LNCaP clone FGC (cell line): ENCODE measurements around the gene SH3BGRL2.
"Not testable (repeated sequence)": the region's sequence is repeated elsewhere in the genome, so short reads cannot be mapped to it uniquely, and the experiment has no call there.

Experiments used
- DNase-seq: peaks from one replicate; pipeline ENCODE4 v3.0.0-alpha.2; 2011; ENCODE audit warnings: low read depth
- H3K4me3 ChIP-seq: 2 replicates; pipeline ENCODE4 v1.5.1; 2011; ENCODE audit warnings: mild to moderate bottlenecking, low read depth, low read length, control low read depth
- CTCF ChIP-seq: IDR thresholded peaks from 2 replicates; pipeline ENCODE4 v1.5.1; 2012; ENCODE audit warnings: mild to moderate bottlenecking; ENCODE audit not compliant: control insufficient read depth, insufficient read depth; ENCODE audit errors: extremely low read depth

The SH3BGRL2 gene

GRCh38 chr6:79733388-79733787 lies 102.3 kb downstream of the SH3BGRL2 start:
- no peak overlapping the region for H3K4me3 ChIP-seq
- no peak for DNase-seq
- TF ChIP-seq CTCF: no peak

GRCh38 chr6:79734374-79734773 lies 103.2 kb downstream of the SH3BGRL2 start:
- no peak for DNase-seq
- no peak for TF ChIP-seq CTCF

GRCh38 chr6:79735183-79735582 lies 104.1 kb downstream of the SH3BGRL2 start:
- no peak for DNase-seq
- TF ChIP-seq CTCF: no peak
- H3K4me3 ChIP-seq: no peak overlapping the region

More at GRCh38 chr6:79734374-79734773, 103.2 kb downstream of the SH3BGRL2 start:
- H3K4me3 ChIP-seq: no peak overlapping the region

DNA sequence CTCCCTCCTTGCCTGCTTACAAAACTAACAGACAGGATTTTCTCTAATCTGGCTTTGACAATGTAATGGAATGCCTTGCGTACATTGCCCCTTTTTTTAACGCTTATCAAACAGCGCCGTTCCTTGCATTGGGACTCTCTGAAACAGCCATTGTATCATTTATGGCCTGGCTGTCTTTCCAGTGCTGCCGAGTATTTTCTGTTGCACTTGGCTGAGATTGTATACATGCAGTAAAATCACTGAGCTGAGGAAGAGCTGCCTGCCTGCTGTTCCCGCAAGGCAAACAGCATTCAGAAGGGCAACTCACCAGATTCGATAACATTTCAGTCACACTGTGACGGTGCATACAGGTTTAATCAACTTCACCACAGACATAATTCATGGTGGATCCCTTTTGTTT lies 106.0 kb downstream of the SH3BGRL2 start:
- 0 out of 2 replicates have a peak, but pooled peaks have one; percentile 10 for TF ChIP-seq CTCF
- peak; percentile 41 for DNase-seq
- peak overlapping the region; percentile 22 for H3K4me3 ChIP-seq

DNA sequence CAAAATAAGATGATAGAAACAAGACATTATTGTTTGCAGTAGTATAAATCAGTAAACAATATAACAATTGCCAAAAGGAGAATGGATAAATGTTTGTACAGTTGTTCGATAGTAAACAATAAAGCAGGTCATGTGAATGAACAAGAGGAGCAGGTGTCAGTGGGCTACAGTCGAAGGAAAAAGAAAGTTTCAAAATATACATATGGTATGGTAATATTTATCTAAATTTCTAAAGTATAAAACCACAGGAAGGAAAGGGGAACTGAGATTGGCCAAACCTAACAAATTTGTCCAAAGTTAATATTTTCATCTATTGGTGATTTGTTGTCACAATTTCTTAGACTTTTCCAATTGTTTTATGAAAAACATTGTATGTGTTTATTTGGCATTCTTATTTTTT lies 110.9 kb downstream of the SH3BGRL2 start:
- no peak overlapping the region for H3K4me3 ChIP-seq
- no peak for TF ChIP-seq CTCF
- no peak for DNase-seq

DNA sequence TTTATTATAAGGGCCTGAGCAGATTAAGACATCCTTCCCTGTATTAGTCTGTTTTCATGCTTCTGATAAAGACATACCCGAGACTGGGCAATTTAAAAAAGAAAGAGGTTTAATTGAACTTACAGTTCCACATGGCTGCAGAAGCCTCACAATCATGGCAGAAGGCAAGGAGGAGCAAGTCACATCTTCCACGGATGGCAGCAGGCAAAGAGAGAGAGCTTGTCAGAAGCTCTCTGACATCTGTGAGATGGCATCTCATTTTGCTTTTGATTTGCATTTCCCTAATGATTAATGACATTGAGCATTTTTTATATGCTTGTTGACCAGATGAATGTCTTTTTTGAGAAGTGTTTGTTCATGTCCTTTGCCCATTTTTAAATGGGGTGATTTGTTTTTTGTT lies 114.2 kb downstream of the SH3BGRL2 start:
- not testable (repeated sequence) for H3K4me3 ChIP-seq, DNase-seq

- not testable (repeated sequence) for H3K4me3 ChIP-seq, DNase-seq
These were observed 115.2 kb downstream of the SH3BGRL2 start for GRCh38 chr6:79746325-79746724.

DNA sequence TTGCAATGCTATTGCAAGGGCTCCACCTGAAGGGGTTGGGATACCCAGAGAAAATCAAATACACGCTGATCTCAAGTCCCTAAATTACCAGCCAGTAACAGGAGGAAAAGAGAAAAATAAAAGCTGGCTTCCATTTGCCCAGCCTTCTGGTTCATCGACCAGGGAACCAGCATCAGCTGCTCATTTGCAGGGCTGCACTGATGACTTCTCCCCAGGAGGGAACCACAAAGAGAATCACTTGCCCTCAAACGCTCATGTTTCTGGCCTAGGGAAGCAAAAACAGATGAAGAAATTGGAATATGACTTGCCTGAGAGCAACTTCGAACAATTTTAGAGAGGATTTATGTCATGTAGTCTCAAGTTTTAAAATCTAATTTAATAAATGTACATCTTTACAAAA lies 119.7 kb downstream of the SH3BGRL2 start:
- TF ChIP-seq CTCF: no peak
- DNase-seq: no peak
- H3K4me3 ChIP-seq: no peak overlapping the region
